Measurements from ENCODE around the gene TPCN1.

DNA sequence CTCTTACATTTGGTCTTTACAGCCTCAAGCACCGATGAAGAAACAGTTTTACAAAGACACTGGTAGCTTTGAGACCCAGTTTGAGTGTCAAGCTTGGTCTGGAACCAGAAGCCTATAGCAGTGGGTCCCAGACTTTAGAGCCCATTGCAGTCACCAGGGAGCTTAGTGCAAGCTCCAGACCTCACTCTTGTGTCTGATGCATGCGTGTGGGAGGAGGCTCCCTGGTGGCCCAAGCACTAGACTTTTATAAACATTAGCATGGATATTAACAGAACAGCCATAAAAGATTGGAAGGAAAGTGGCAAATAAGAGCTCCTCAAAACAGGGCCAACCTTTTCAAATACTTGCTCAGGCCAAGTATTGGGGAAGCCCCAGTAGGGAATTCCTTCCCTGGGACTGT lies 68.1 kb downstream of the TPCN1 start:
- TF ChIP-seq POLR2AphosphoS5 (IDR thresholded peaks at IDR 0.05; ENCODE audit: borderline replicate concordance, low read depth, low read length) = no peak
- TF ChIP-seq EZH2 (IDR thresholded peaks at IDR 0.05) = no peak
- no peak for TF ChIP-seq FOXP2 (optimal IDR thresholded peaks at IDR 0.05; ENCODE audit: control extremely low read depth, extremely low read length, insufficient read depth)
